GM21515 (cell line): ENCODE data around the gene PFKFB3.
"Not testable (repeated sequence)": the region's sequence is repeated elsewhere in the genome, so short reads cannot be mapped to it uniquely, and the experiment has no call there.

Source experiments
- ATAC-seq: cut with Tn5 transposase; IDR thresholded peaks from one replicate; pipeline ENCODE4 v1.9.1; 2021; ENCODE audit not compliant: unreplicated experiment

PFKFB3 gene

GRCh38 chr10:6270951-6271350 is 68.2 kb downstream of the PFKFB3 start:
- no peak for ATAC-seq

GRCh38 chr10:6271663-6272062 is 68.9 kb downstream of the PFKFB3 start:
- no peak for ATAC-seq

- no peak for ATAC-seq
Observed at GRCh38 chr10:6272126-6272525, 69.4 kb downstream of the PFKFB3 start.

GRCh38 chr10:6273351-6273750 is 70.6 kb downstream of the PFKFB3 start:
- ATAC-seq: no peak

- no peak for ATAC-seq
Observed at GRCh38 chr10:6274040-6274439, 71.3 kb downstream of the PFKFB3 start.

- ATAC-seq: no peak
Observed at GRCh38 chr10:6274484-6274883, 71.8 kb downstream of the PFKFB3 start.

GRCh38 chr10:6275022-6275997 is 72.6 kb downstream of the PFKFB3 start:
- ATAC-seq: peak; percentile 82

GRCh38 chr10:6276356-6276755 is 73.6 kb downstream of the PFKFB3 start:
- ATAC-seq: no peak

GRCh38 chr10:6278519-6279120 is 75.9 kb downstream of the PFKFB3 start:
- ATAC-seq: no peak

- ATAC-seq: no peak
Observed at GRCh38 chr10:6279540-6280267, 77.0 kb downstream of the PFKFB3 start.

GRCh38 chr10:6280291-6280690 is 77.6 kb downstream of the PFKFB3 start:
- ATAC-seq: no peak

- no peak for ATAC-seq
Observed at GRCh38 chr10:6282454-6282958, 79.8 kb downstream of the PFKFB3 start.

- ATAC-seq: no peak
Observed at GRCh38 chr10:6283655-6284054, 80.9 kb downstream of the PFKFB3 start.

GRCh38 chr10:6290621-6291020 is 87.9 kb downstream of the PFKFB3 start:
- ATAC-seq: not testable (repeated sequence)

GRCh38 chr10:6292741-6293151 is 90.0 kb downstream of the PFKFB3 start:
- no peak for ATAC-seq

- ATAC-seq: not testable (repeated sequence)
Observed at GRCh38 chr10:6296425-6296824, 93.7 kb downstream of the PFKFB3 start.

- ATAC-seq: no peak
Observed at GRCh38 chr10:6296828-6297251, 94.1 kb downstream of the PFKFB3 start.

GRCh38 chr10:6297522-6297921 is 94.8 kb downstream of the PFKFB3 start:
- ATAC-seq: no peak

GRCh38 chr10:6297951-6298381 is 95.2 kb downstream of the PFKFB3 start:
- ATAC-seq: no peak

GRCh38 chr10:6298428-6298827 is 95.7 kb downstream of the PFKFB3 start:
- no peak for ATAC-seq

GRCh38 chr10:6299234-6299633 is 96.5 kb downstream of the PFKFB3 start:
- no peak for ATAC-seq
